22Rv1 (cell line): ENCODE measurements around the gene EXOC2.

ENCODE experiments used
- H3K27ac ChIP-seq: fragments of 450-650 bp; 2 replicates; pipeline ENCODE4 v1.5.1; 2017
- CTCF ChIP-seq: fragments of 450-650 bp; IDR thresholded peaks from 2 replicates; pipeline ENCODE4 v1.5.1; 2017; ENCODE audit warnings: mild to moderate bottlenecking
- ZFX ChIP-seq: fragments of 450-650 bp; IDR thresholded peaks from 2 replicates; pipeline ENCODE4 v1.6.1; 2017; ENCODE audit warnings: antibody characterized with exemption, borderline replicate concordance

Gene EXOC2

GRCh38 chr6:589090-589489 is 103.8 kb downstream of the EXOC2 start:
- no peak overlapping the region for H3K27ac ChIP-seq
- TF ChIP-seq ZFX = no peak
- no peak for TF ChIP-seq CTCF

GRCh38 chr6:586553-586952 is 106.4 kb downstream of the EXOC2 start:
- TF ChIP-seq ZFX = no peak
- no peak for TF ChIP-seq CTCF
- no peak overlapping the region for H3K27ac ChIP-seq

- TF ChIP-seq ZFX = no peak
- TF ChIP-seq CTCF = no peak
- no peak overlapping the region for H3K27ac ChIP-seq
Measured at GRCh38 chr6:583635-584034, 109.3 kb downstream of the EXOC2 start.

GRCh38 chr6:583116-583515 is 109.8 kb downstream of the EXOC2 start:
- TF ChIP-seq CTCF (no peak), ZFX (no peak)
- H3K27ac ChIP-seq = no peak overlapping the region

- H3K27ac ChIP-seq = no peak overlapping the region
- no peak for TF ChIP-seq ZFX
- no peak for TF ChIP-seq CTCF
Measured at GRCh38 chr6:582370-582769, 110.6 kb downstream of the EXOC2 start.

GRCh38 chr6:579339-579738 is 113.6 kb downstream of the EXOC2 start:
- no peak overlapping the region for H3K27ac ChIP-seq
- TF ChIP-seq ZFX (no peak), CTCF (peak; percentile 61)

- no peak overlapping the region for H3K27ac ChIP-seq
- TF ChIP-seq ZFX (no peak), CTCF (no peak)
Measured at GRCh38 chr6:572596-573265, 120.2 kb downstream of the EXOC2 start.
